ENCODE measurements around the gene UBASH3A. TPM values are rescaled to one million over a fixed set of nuclear protein-coding genes. Genes with fewer than 3 reads are reported as not detected.

UBASH3A gene
- total and polyA plus RNA-seq, 2 donors (not counting 1 experiment from before 2014, with no cell fraction given) = 0.12 to 0.33 TPM

DNA sequence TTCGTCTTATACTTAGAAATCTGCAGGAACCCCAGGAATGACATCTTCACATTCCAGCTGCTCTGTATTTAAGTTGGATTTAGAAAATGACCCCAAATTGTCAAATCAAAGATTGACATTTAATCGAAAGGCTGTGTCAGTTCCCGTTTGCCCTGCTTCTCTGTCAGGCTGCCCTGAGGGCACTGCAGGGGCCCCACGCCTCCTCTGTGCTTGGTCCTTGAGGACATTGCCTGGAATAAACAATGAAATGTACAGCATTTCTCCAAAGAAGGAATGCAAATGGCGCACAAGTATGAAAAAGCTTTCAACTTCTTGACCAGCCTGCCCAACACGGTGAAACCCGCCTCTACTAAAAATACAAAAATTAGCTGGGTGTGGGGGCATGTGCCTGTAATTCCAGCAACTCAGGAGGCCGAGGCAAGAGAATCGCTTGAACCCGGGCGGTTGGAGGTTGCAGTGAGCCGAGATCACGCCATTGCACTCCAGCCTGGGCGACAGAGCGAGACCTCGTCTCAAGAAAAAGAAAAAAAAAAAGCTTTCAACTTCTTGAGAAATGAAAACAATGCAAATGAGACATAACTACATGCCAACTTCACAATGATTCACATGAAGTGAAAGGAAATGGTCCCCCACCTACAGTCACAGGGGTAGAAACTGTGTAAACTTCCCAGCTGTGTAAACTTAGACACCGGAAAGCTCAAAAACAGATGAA lies 10.8 kb upstream of the UBASH3A start:
- Histone ChIP-seq H3K9ac (ENCODE audit: low read length) (no peak overlapping the region), H3K36me3 (replicated peaks in 1 of 2; ENCODE audit: control extremely low read depth in 1 of 2, control insufficient read depth in 1 of 2, extremely low read depth in 1 of 2, insufficient read depth in 2 of 2, low read length in 1 of 2) (no peaks in the 10 kb centered on the region), H3K4me3 (ENCODE audit: control extremely low read depth in 1 of 5, extremely low read depth in 1 of 5, insufficient read depth in 1 of 5, low read depth in 2 of 5, low read length in 4 of 5) (no peak overlapping the region), H3K9me3 (ENCODE audit: control extremely low read depth in 1 of 3, control insufficient read depth in 2 of 3, insufficient read depth in 1 of 3, low read length in 2 of 3) (peaks cover 0 to 1% (median 0%) of the 10 kb centered on the region in 3 donors), H4K20me1 (ENCODE audit: control insufficient read depth, insufficient read depth, low read length, poor library complexity, severe bottlenecking) (no peaks in the 10 kb centered on the region), H3K4me2 (replicated peaks; ENCODE audit: low read depth, low read length, poor library complexity, severe bottlenecking) (peak overlapping the region; percentile 43), H3K27me3 (replicated peaks in 1 of 4; ENCODE audit: control extremely low read depth in 1 of 4, control insufficient read depth in 3 of 4, insufficient read depth in 4 of 4, low read length in 3 of 4) (peaks cover 0 to 7% (median 0%) of the 10 kb centered on the region in 4 experiments), H3K79me2 (ENCODE audit: control insufficient read depth, insufficient read depth, low read length) (no peaks in the 10 kb centered on the region), H3K27ac (ENCODE audit: low read length in 2 of 2) (no peak overlapping the region), H2AFZ (ENCODE audit: insufficient read depth, low read depth, low read length, poor library complexity, severe bottlenecking) (no peak overlapping the region), H3K4me1 (ENCODE audit: control insufficient read depth in 2 of 2, insufficient read depth in 2 of 2, low read length in 2 of 2) (peaks cover 9 to 21% of the 10 kb centered on the region in 2 donors)
- Mint-ChIP-seq H3K4me3 (peak overlapping the region; percentile 51), H3K27me3 (peaks cover 18% of the 10 kb centered on the region), H3K27ac (peak overlapping the region; percentile 43), H3K4me1 (peaks cover 40% of the 10 kb centered on the region), H3K9me3 (ENCODE audit: insufficient read depth) (no peaks in the 10 kb centered on the region)
- TF ChIP-seq, protein P1, sequence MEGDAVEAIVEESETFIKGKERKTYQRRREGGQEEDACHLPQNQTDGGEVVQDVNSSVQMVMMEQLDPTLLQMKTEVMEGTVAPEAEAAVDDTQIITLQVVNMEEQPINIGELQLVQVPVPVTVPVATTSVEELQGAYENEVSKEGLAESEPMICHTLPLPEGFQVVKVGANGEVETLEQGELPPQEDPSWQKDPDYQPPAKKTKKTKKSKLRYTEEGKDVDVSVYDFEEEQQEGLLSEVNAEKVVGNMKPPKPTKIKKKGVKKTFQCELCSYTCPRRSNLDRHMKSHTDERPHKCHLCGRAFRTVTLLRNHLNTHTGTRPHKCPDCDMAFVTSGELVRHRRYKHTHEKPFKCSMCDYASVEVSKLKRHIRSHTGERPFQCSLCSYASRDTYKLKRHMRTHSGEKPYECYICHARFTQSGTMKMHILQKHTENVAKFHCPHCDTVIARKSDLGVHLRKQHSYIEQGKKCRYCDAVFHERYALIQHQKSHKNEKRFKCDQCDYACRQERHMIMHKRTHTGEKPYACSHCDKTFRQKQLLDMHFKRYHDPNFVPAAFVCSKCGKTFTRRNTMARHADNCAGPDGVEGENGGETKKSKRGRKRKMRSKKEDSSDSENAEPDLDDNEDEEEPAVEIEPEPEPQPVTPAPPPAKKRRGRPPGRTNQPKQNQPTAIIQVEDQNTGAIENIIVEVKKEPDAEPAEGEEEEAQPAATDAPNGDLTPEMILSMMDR (IDR thresholded peaks at IDR 0.05) = no peak
- TF ChIP-seq EZH2 (IDR thresholded peaks at IDR 0.05; ENCODE audit: borderline replicate concordance, insufficient read depth, low read depth, low read length, poor library complexity, severe bottlenecking) = no peak
- ChIA-PET POLR2A (no interaction called here), CTCF (interaction anchor here (0.7 to 1.4 kb wide), 4 partner anchors 14 to 144 kb away, joined by 3 to 5 read pairs (median 3); no protein-coding TSS in a partner anchor)
- 76% methylated on average over 9 of the region's 17 CpGs for WGBS (ENCODE audit: insufficient coverage)
- peak; percentile 78 for ATAC-seq (ENCODE audit: low read depth)
- intact Hi-C loops (cut with micrococcal nuclease) = loop anchor here (2.0 kb wide), 1 partner anchor 22 kb away; no protein-coding TSS in a partner anchor
- peak; percentile 60 for DNase-seq

DNA sequence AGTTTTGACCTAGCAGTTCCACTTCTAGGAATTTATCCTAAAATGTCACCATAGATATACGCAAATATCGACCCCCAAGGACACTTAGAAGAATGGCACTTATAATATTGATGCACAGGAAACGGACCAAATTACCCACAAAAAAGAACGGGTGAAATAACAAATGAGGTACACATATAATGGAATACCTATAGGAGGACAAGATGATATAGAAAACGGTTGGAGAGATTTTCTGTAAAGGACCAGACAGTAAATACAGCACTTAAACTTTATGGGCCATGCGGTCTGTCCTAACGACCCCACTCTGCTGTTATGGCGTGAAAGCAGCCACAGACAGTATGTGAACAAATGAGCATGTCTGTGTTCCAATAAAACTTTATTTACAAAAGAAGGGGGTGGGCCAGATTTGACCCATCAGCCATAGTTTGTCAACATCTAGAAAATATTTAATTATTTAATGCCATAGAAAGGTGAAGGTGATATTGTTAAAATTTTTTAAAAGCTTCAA lies 10.2 kb upstream of the UBASH3A start:
- WGBS (ENCODE audit: insufficient coverage) = no CpG with 5 or more reads among the region's 8 CpGs
- H3K79me2 ChIP-seq (ENCODE audit: control insufficient read depth, insufficient read depth, low read length) = no peaks in the 10 kb centered on the region
- no peak overlapping the region for H3K4me3 ChIP-seq (ENCODE audit: control extremely low read depth in 1 of 5, extremely low read depth in 1 of 5, insufficient read depth in 1 of 5, low read depth in 2 of 5, low read length in 4 of 5)
- ATAC-seq (ENCODE audit: low read depth) = no peak
- H3K9ac ChIP-seq (ENCODE audit: low read length) = no peak overlapping the region
- H3K9me3 ChIP-seq (ENCODE audit: control extremely low read depth in 1 of 3, control insufficient read depth in 2 of 3, insufficient read depth in 1 of 3, low read length in 2 of 3) = peaks cover 0 to 1% (median 0%) of the 10 kb centered on the region in 3 donors
- H3K9me3 Mint-ChIP-seq (ENCODE audit: insufficient read depth) = no peaks in the 10 kb centered on the region
- no peak for TF ChIP-seq EZH2 (IDR thresholded peaks at IDR 0.05; ENCODE audit: borderline replicate concordance, insufficient read depth, low read depth, low read length, poor library complexity, severe bottlenecking)
- TF ChIP-seq, protein P1 (IDR thresholded peaks at IDR 0.05) = no peak
- peak overlapping the region; percentile 43 for H3K27ac Mint-ChIP-seq
- DNase-seq = no peak
- H3K36me3 ChIP-seq (replicated peaks in 1 of 2; ENCODE audit: control extremely low read depth in 1 of 2, control insufficient read depth in 1 of 2, extremely low read depth in 1 of 2, insufficient read depth in 2 of 2, low read length in 1 of 2) = no peaks in the 10 kb centered on the region
- H2AFZ ChIP-seq (ENCODE audit: insufficient read depth, low read depth, low read length, poor library complexity, severe bottlenecking) = no peak overlapping the region
- intact Hi-C loops (cut with micrococcal nuclease) = loop anchor here (2.0 kb wide), 1 partner anchor 21 kb away; no protein-coding TSS in a partner anchor
- peaks cover 0 to 6% (median 0%) of the 10 kb centered on the region in 4 experiments for H3K27me3 ChIP-seq (replicated peaks in 1 of 4; ENCODE audit: control extremely low read depth in 1 of 4, control insufficient read depth in 3 of 4, insufficient read depth in 4 of 4, low read length in 3 of 4)
- CTCF ChIA-PET = interaction anchor here (0.7 to 1.4 kb wide), 2 partner anchors 15 to 143 kb away, joined by 3 to 5 read pairs; no protein-coding TSS in a partner anchor
- H4K20me1 ChIP-seq (ENCODE audit: control insufficient read depth, insufficient read depth, low read length, poor library complexity, severe bottlenecking) = no peaks in the 10 kb centered on the region
- POLR2A ChIA-PET = no interaction called here
- H3K4me3 Mint-ChIP-seq = peak overlapping the region; percentile 51
- peaks cover 14% of the 10 kb centered on the region for H3K27me3 Mint-ChIP-seq
- no peak overlapping the region for H3K27ac ChIP-seq (ENCODE audit: low read length in 2 of 2)
- H3K4me1 Mint-ChIP-seq = peaks cover 45% of the 10 kb centered on the region
- H3K4me1 ChIP-seq (ENCODE audit: control insufficient read depth in 2 of 2, insufficient read depth in 2 of 2, low read length in 2 of 2) = peaks cover 9 to 21% of the 10 kb centered on the region in 2 donors
- peak overlapping the region; percentile 43 for H3K4me2 ChIP-seq (replicated peaks; ENCODE audit: low read depth, low read length, poor library complexity, severe bottlenecking)

Data from B cell (primary cell).